Right ventricle myocardium inferior (tissue), 1 donor: ENCODE data around the gene NR2F2. TPM values are rescaled to one million over a fixed set of nuclear protein-coding genes. Genes with fewer than 3 reads are reported as not detected.
A peak's percentile ranks its signal among the peaks of the same experiment; 100 is the strongest.

Experiments
- ATAC-seq: fragments of 200-7000 bp; cut with Tn5 transposase; one replicate; pipeline ENCODE4 v1.9.1; 2020; ENCODE audit warnings: mild to moderate bottlenecking, moderate library complexity
- DNase-seq: peaks from one replicate; pipeline ENCODE4 v3.0.0; 2021; ENCODE audit errors: missing footprints
- intact Hi-C: fragments of 100-400 bp; cut with DNase I; formaldehyde crosslinking; loops from one replicate; pipeline ENCODE4 v1.11.0; 2022
- total RNA-seq: library from RNA; stranded (reverse); fragmentation: NEBNext Ultra II Directional; extraction: Animal tissue kit (Norgen Biotek cat#: 25700); gene quantifications from one replicate; pipeline ENCODE4 v1.2.1, GENCODE V29; 2021
- donor health status: DM: no; HTN: yes; CAD: no; lungs with severe emphysema.

NR2F2 gene
- total RNA-seq, 1 donor from 2014 or later: 14.2 TPM

DNA sequence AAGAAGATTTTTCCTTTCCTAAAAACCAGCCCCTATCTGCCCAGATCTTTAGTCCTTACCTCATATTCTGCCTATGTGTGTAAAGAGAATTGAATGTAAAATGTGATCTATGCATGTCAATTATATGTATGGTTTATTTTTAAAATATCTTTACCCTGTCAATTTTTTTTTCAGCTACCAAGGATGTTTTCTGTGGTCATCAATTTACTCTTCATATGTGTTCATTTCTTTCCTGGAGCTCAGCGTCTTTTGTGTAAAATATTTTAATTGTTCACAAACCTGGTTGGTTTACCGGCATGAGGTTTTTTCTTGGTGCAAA is 1.7 kb upstream of the NR2F2 start:
- no peak for DNase-seq
- no peak for ATAC-seq
- intact Hi-C loops: no loop called here

DNA sequence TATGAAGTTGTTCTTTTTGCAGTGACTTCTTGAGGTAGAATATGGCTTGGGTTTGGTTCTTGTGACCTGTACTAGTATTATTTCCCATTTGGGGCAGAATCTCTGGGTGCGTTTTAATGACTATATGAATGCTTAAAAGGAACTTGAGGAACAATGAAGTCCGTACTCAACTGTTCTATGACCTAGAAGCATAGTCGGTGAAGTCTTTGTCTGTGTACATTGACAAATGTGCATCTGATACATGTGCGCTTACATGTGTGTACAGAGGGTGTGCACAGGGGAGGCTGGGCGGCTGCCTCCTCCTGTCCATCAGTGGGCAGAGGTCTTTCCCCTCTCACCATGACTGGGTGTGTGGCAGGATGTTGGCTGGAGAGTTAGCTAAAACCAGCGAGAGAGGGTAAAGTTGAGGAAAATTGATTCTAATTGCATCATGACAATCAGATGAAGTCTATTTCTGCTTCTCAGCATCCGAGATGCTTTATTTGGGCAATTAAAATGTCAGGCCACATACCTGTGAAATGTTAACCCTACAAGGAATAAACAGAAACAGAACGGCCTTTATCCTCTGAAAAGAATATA is 1.0 kb upstream of the NR2F2 start:
- intact Hi-C loops: no loop called here
- no peak for DNase-seq
- ATAC-seq: no peak

DNA sequence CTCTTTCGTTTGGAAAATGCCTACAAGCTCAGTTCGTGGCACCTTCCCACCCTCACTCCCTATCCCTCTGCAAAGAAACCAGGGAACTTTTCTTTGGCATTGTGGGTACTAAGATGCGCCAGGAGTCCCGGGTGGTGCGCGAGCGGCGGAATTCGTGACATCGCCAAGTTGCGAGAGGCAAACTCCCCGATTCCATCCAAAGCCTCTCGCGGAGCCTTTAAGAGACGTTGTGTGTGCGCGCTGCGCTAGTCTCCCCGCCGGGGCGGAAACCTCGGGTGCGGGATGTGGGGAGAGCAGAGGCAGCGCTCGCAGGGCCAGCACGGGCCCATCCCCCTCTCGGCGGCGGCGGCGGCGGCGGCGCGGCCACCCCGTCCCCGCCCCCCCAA is 443 bp upstream of the NR2F2 start:
- intact Hi-C loops: loop anchor here (10.0 kb wide), 2 partner anchors 1305 to 1635 kb away; partner anchors contain the start of gene ARRDC4
- peak; percentile 90 for DNase-seq

DNA sequence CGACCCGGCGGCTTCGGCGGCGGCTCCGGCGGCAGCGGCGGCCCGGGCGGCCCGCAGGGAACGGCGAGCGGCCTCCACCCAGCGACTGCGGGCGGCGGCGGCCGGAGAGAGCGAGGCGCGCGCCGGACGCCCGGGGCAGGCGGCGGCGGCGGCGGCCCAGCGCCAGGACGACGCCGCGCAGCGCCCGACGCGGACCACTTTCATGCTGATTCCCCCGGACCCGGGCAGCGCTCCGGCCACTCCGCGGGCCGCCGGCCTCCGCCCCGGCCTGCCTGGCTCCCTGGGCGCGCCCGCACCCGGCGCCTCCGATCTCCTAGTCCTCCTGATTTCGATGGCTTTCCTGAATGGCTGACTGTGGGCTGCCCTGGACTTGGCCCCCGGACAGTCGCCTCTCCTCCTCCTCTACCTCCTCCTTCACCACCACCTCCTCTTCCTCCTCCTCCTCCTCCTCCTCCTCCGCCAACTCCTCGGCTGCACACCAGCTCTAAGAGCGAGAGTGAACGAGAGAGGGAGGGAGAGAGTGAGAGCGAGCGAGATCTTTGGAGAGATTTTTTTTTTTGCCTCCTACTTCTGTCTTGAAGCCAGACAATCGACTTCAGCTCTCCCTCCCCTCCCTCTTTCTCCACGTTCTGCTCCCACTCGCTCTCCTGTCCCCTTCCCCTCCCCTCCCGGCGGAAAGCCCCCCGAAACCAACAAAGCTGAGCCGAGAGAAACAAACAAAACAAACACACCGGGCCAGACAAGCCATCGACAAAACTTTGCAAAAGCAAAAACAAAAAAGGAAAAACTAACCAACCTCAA is 844 bp downstream of the NR2F2 start:
- intact Hi-C loops: loop anchor here (10.0 kb wide), 2 partner anchors 1307 to 1633 kb away; partner anchors contain the start of gene ARRDC4
- peak; percentile 43 for ATAC-seq
- peak; percentile 59 for DNase-seq

More for the DNA sequence above, 443 bp upstream of the NR2F2 start:
- ATAC-seq: no peak

DNA sequence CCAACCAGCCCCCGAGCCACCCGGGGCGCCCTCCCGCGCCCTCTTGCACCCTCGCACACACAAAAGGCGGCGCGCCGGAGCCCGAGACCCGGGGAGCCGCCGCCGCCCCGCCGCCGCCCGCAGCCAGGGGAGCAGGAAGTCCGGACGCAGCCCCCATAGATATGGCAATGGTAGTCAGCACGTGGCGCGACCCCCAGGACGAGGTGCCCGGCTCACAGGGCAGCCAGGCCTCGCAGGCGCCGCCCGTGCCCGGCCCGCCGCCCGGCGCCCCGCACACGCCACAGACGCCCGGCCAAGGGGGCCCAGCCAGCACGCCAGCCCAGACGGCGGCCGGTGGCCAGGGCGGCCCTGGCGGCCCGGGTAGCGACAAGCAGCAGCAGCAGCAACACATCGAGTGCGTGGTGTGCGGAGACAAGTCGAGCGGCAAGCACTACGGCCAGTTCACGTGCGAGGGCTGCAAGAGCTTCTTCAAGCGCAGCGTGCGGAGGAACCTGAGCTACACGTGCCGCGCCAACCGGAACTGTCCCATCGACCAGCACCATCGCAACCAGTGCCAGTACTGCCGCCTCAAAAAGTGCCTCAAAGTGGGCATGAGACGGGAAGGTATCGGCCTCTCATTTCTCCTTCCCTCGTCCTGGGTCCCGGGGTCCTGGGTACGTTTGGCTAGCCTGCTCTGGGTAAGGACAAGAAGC is 1.6 kb downstream of the NR2F2 start:
- intact Hi-C loops: loop anchor here (10.0 kb wide), 2 partner anchors 1307 to 1633 kb away; partner anchors contain the start of gene ARRDC4
- no peak for ATAC-seq
- peak; percentile 68 for DNase-seq

DNA sequence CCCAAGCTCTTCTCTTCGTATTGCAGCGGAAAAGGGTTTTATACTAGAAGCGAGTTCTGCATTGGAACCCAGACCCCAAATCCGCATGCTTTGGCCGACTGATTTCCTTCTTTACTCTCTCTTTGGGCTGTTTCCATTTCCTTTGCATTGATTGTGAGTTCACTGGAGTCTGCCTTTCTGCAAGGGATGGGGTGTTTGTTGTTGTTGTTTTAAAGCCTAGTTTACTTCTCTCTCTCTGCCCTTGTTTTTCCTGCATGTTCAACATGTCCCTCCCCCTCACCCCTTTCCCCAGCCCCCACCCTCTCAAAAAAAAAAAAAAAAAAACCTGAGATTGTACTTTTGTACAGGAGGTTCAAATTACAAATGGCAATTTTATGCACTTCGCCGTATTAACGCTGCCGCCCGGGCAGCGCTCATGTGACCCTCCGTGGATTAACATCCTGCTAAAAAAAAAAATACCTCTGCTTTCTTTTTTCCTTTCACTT is 2.2 kb downstream of the NR2F2 start:
- no peak for DNase-seq
- intact Hi-C loops: loop anchor here (10.0 kb wide), 2 partner anchors 1308 to 1632 kb away; partner anchors contain the start of gene ARRDC4
- ATAC-seq: no peak

DNA sequence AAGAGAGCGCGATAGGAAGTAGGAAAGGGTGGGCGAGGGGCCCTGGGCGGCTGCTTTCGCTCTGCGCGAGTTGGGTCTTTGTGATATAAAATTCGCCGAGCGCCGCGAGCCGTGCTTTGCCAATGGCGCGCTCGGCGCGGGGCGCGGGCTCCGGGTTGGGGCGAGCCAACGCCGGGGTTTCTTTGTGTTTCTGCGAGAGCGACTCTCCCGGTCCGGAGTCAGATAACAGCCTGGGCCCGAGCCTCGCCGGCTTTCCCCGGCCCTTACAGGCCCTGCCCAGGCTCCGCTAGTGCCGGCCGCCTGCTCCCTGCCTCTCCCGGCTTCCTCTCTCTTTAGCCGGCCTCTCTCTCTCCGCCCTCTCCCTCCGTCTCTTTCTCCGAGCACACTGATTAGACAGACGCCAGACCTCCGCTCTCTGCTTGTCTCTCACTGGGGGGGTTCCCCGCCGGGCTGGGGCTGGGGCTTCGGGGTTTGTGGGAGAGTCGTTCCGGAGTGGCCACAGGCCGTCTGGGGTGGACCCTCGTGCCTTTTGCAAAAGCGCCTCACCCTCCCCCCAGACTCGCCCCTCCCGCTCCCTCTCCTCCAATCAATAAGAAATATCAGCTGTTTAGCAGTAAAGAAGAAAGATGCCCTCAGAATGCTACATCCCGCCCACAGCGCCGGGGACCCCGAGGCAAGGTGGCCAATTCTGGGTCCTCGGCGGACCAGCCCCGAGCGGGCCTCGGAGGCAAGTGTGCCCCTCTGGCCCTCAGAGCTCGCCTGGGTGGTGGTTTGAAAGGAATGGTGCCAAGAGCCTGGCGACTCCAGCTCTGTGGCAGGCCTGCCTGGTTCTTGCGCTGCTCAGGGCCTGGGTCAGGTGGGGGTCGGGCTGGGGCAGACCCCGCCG is 2.9 kb downstream of the NR2F2 start:
- DNase-seq (peak; percentile 64), ATAC-seq (no peak)
- intact Hi-C loops: loop anchor here (10.0 kb wide), 2 partner anchors 1309 to 1631 kb away; partner anchors contain the start of gene ARRDC4

DNA sequence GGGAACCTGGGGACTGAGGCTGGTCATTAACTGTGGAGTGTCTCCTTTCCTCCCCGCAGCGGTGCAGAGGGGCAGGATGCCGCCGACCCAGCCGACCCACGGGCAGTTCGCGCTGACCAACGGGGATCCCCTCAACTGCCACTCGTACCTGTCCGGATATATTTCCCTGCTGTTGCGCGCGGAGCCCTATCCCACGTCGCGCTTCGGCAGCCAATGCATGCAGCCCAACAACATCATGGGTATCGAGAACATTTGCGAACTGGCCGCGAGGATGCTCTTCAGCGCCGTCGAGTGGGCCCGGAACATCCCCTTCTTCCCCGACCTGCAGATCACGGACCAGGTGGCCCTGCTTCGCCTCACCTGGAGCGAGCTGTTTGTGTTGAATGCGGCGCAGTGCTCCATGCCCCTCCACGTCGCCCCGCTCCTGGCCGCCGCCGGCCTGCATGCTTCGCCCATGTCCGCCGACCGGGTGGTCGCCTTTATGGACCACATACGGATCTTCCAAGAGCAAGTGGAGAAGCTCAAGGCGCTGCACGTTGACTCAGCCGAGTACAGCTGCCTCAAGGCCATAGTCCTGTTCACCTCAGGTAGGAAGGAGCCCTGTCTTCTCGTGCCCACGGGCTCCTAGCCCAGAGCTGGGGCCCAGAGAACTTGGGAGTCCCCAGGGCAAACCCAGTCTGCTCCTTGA is 3.7 kb downstream of the NR2F2 start:
- peak; percentile 57 for DNase-seq
- intact Hi-C loops: loop anchor here (10.0 kb wide), 2 partner anchors 1309 to 1631 kb away; partner anchors contain the start of gene ARRDC4

DNA sequence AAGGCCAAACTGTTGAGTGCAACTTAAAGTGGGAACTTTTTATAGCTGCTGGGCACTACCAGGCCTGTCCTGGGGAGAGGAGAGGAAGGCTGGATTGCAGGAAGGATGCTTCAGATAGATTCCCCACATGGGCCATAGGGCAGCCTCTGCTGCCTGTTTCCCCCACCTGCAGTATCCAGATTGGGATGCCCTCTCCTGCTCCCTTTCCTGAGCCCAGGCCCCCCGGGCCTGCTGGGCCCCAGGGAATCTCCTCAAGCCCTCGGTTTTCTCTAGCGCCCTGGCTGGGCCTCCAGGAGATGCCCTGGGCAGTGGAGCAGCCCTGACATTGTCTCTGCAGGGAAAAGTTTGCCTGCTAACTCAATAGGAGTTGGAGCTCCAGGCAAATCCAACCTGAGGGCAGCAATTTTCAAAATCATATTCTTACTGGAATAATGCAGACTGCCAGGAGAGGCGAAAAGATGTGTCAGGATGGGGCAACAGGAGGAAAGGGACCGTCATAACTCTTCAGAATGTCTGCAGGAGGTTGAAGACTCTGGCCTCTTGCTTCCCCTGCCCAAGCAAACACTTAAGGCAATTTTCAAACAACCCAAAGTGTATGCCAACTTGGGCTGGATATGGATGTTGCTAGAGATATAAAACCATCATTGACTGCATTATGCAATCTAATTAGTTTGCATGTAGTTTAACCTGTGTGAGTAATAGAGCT is 4.4 kb downstream of the NR2F2 start:
- intact Hi-C loops: loop anchor here (10.0 kb wide), 2 partner anchors 1310 to 1630 kb away; partner anchors contain the start of gene ARRDC4
- no peak for DNase-seq

More for the DNA sequence above, 3.7 kb downstream of the NR2F2 start:
- no peak for ATAC-seq

DNA sequence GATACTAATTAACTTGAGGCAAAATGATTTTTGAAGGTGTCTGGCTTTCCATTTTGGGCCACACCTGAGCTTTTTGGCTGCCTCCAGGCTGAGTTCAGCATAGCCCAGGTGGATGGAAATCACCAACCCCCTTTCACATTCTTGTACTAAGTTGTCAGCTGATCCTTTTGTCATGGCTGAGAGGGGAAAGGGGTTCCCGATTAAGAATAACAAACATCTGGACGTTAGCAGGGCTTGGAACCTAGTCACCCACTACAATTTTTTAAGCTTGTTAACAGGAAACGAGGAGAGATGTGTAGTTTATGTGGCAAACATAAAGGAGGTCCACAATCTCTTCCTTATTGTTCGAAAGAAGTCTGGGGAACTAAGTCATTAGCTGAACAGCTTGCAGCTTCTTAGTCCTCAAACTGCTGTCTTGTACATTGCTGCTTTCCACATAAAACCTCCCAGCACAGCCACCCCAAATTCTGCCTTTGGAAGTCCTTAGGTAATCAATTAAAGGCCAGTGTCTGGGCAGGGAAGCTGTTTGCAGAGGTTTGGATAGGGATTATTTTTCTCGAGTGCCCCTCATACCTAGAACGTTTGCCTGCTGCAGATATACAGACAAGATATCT is 5.0 kb downstream of the NR2F2 start:
- ATAC-seq: no peak
- DNase-seq: no peak
- intact Hi-C loops: loop anchor here (10.0 kb wide), 2 partner anchors 1311 to 1629 kb away; partner anchors contain the start of gene ARRDC4

More for the DNA sequence above, 4.4 kb downstream of the NR2F2 start:
- no peak for ATAC-seq

DNA sequence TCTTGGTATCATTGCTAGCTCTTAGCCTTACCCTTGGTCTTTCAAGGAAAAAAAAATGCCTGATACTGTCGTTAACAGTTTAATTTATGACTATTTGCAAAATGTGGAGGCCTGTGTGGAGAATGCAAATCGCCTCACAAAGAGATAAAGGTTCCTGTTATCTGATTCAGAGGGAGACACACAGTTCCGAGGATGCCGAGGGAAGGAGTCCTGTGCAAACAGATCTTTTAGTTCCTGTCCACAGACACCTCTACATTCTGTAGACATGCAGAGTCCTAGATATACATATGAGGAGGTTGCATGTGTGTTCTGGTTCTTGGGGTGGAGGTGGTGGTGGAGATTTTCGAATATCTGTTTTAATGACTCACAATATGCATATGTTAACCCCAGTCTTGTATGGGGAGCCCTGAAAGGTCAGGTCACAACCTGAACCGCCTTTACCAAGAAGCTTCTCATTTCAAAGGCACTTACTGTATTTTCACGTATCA is 5.7 kb downstream of the NR2F2 start:
- ATAC-seq: no peak
- DNase-seq: no peak
- intact Hi-C loops: loop anchor here (10.0 kb wide), 2 partner anchors 1311 to 1629 kb away; partner anchors contain the start of gene ARRDC4

DNA sequence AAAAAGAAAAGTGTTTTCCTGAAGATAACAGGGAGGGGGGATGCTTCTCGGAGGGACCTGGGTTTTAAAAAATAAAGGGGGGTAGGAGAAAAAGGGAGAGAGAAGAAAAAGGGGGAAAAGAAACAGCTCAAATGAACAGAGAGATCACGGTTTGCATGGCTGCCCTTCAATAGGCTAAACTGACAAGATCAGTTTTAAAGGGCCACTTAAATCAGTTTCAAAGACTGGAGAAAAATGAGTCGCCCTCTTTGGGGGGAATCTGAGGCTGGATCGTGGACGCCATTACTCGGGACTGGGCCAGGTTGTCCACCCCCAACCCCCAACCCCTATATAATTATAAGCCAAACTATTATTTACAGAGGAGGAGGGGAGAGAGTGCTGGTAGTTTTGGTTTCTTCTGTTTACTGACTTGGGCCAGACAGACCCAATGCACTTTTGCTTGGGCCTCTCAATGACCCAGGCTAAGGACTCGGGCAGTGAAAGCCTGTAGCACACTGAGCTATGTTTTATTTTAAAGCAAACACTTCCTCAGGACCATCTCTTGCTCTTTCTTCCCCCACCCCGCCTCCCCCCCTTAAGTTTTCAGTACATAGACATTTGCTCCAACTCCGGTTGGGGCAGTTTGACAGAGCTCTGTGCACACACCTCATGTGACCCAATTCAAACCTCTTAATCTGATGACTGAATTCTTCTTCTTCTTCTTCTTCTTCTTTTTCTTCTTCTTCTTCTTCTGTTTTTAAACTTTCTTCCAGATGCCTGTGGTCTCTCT is 6.3 kb downstream of the NR2F2 start:
- ATAC-seq (no peak), DNase-seq (no peak)
- intact Hi-C loops: loop anchor here (10.0 kb wide), 2 partner anchors 1312 to 1628 kb away; partner anchors contain the start of gene ARRDC4

DNA sequence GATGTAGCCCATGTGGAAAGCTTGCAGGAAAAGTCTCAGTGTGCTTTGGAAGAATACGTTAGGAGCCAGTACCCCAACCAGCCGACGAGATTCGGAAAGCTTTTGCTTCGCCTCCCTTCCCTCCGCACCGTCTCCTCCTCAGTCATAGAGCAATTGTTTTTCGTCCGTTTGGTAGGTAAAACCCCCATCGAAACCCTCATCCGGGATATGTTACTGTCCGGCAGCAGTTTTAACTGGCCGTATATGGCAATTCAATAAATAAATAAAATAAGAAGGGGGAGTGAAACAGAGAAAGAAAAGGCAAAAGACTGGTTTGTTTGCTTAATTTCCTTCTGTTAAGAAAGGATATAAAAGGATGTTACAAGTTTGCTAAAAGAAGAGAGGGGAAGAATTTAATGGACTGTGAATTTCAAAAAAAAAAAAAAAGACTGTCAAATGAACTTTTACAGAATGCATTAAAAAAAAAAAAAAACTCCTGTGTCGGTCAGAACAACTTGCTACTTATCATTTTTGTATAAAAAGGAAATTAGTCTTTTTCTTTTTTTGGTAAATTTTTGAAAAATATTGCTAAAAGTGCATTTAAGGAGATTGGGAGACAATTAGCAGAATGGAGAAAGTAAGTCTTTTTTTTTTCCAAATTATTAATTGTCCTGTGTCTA is 7.0 kb downstream of the NR2F2 start:
- DNase-seq (no peak), ATAC-seq (no peak)
- intact Hi-C loops: loop anchor here (10.0 kb wide), 2 partner anchors 1313 to 1627 kb away; partner anchors contain the start of gene ARRDC4

DNA sequence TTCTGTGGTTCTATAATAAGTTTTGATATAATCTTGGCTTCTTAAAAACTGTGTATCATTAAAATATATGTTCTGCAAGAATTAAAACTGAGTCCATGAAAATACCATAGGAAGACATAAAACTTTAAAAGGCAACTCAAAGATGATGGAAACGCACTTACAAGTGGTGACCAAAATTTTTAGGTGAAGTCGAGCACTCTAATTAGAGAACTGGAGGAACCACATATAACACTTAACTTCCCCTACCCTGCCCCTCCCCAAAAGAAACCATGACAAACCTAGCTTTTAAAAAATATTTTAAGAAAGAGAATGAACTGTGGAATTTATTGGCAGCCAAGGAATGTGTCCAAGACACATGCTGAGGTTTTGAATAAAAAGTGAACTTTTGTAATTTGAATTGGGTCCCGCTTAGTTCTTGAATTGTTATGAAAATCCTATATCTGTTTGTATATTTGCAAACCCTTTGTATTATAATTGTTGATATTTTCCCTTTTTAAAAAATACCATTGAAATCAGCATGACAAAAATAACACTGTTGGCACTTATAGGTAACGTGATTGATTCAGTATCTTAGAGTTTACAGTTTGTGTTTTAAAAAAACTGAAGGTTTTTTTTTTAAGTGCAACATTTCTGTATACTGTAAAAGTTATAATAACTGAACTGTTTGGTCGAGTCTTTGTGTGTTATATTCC is 7.7 kb downstream of the NR2F2 start:
- intact Hi-C loops: loop anchor here (10.0 kb wide), 2 partner anchors 1313 to 1627 kb away; partner anchors contain the start of gene ARRDC4
- ATAC-seq (no peak), DNase-seq (no peak)
